ENCODE measurements around the gene NRF1. TPM values are rescaled to one million over a fixed set of nuclear protein-coding genes. Genes with fewer than 3 reads are reported as not detected.

The NRF1 gene
- total RNA-seq, 2 donors from 2014 or later = 22.9 to 26.4 TPM

- 91 to 93% methylated on average over 2 to 3 of the region's 3 CpGs for WGBS, 2 experiments (ENCODE audit: insufficient coverage in 1 of 2, insufficient read length in 1 of 2)
- H3K9ac ChIP-seq (ENCODE audit: extremely low read depth, low read length, poor library complexity, severe bottlenecking) = no peak overlapping the region
- Mint-ChIP-seq H3K9me3 (no peaks in the 10 kb centered on the region), H3K27ac (no peak overlapping the region), H3K4me3 (no peak overlapping the region), H3K4me1 (peaks cover 40% of the 10 kb centered on the region), H3K36me3 (ENCODE audit: low read depth) (peaks cover 3% of the 10 kb centered on the region), H3K27me3 (ENCODE audit: insufficient read depth) (no peaks in the 10 kb centered on the region)
- no peaks in the 10 kb centered on the region for H3K9me3 ChIP-seq (ENCODE audit: control insufficient read depth, low read length)
- H3K27ac ChIP-seq (ENCODE audit: low read depth, low read length) = no peak overlapping the region
- TF ChIP-seq CTCF (conservative IDR thresholded peaks at IDR 0.05) = no peak
- no peak overlapping the region for H3K4me3 ChIP-seq (ENCODE audit: low read length)
- no peaks in the 10 kb centered on the region for H3K27me3 ChIP-seq (ENCODE audit: control insufficient read depth, insufficient read depth, low read length, poor library complexity, severe bottlenecking)
- DNase-seq = no peak
- peaks cover 12% of the 10 kb centered on the region for H3K4me1 ChIP-seq (ENCODE audit: control insufficient read depth, insufficient read depth, low read length)
- no peaks in the 10 kb centered on the region for H3K36me3 ChIP-seq (ENCODE audit: control insufficient read depth, insufficient read depth, low read length)
These were observed 5.7 kb downstream of the NRF1 start for GRCh38 chr7:129617178-129617577.

GRCh38 chr7:129617652-129618051 is 6.1 kb downstream of the NRF1 start:
- Histone ChIP-seq H3K4me3 (ENCODE audit: low read length) (no peak overlapping the region), H3K36me3 (ENCODE audit: control insufficient read depth, insufficient read depth, low read length) (no peaks in the 10 kb centered on the region), H3K27me3 (ENCODE audit: control insufficient read depth, insufficient read depth, low read length, poor library complexity, severe bottlenecking) (no peaks in the 10 kb centered on the region), H3K4me1 (ENCODE audit: control insufficient read depth, insufficient read depth, low read length) (peaks cover 12% of the 10 kb centered on the region), H3K9ac (ENCODE audit: extremely low read depth, low read length, poor library complexity, severe bottlenecking) (no peak overlapping the region), H3K9me3 (ENCODE audit: control insufficient read depth, low read length) (no peaks in the 10 kb centered on the region), H3K27ac (ENCODE audit: low read depth, low read length) (no peak overlapping the region)
- peaks cover 3% of the 10 kb centered on the region for H3K36me3 Mint-ChIP-seq (ENCODE audit: low read depth)
- H3K4me3 Mint-ChIP-seq = no peak overlapping the region
- no peaks in the 10 kb centered on the region for H3K9me3 Mint-ChIP-seq
- TF ChIP-seq CTCF (conservative IDR thresholded peaks at IDR 0.05) = no peak
- DNase-seq = no peak
- peaks cover 40% of the 10 kb centered on the region for H3K4me1 Mint-ChIP-seq
- H3K27me3 Mint-ChIP-seq (ENCODE audit: insufficient read depth) = no peaks in the 10 kb centered on the region
- WGBS, 2 experiments (ENCODE audit: insufficient coverage in 1 of 2, insufficient read length in 1 of 2) = 94 to 100% methylated on average over 1 of the region's 1 CpG
- H3K27ac Mint-ChIP-seq = no peak overlapping the region

- H3K9me3 ChIP-seq (ENCODE audit: control insufficient read depth, low read length) = no peaks in the 10 kb centered on the region
- H3K27me3 ChIP-seq (ENCODE audit: control insufficient read depth, insufficient read depth, low read length, poor library complexity, severe bottlenecking) = no peaks in the 10 kb centered on the region
- no peaks in the 10 kb centered on the region for H3K9me3 Mint-ChIP-seq
These were observed 15.4 kb downstream of the NRF1 start for GRCh38 chr7:129626896-129627295.

More at GRCh38 chr7:129626896-129627295, 15.4 kb downstream of the NRF1 start:
- no peak for TF ChIP-seq CTCF (conservative IDR thresholded peaks at IDR 0.05)
- no peaks in the 10 kb centered on the region for H3K27me3 Mint-ChIP-seq (ENCODE audit: insufficient read depth)
- H3K4me1 ChIP-seq (ENCODE audit: control insufficient read depth, insufficient read depth, low read length) = no peaks in the 10 kb centered on the region
- peaks cover 7% of the 10 kb centered on the region for H3K36me3 Mint-ChIP-seq (ENCODE audit: low read depth)
- H3K9ac ChIP-seq (ENCODE audit: extremely low read depth, low read length, poor library complexity, severe bottlenecking) = no peak overlapping the region
- no peak overlapping the region for H3K27ac ChIP-seq (ENCODE audit: low read depth, low read length)
- no peak overlapping the region for H3K4me3 Mint-ChIP-seq
- no peak overlapping the region for H3K4me3 ChIP-seq (ENCODE audit: low read length)
- H3K27ac Mint-ChIP-seq = no peak overlapping the region
- H3K4me1 Mint-ChIP-seq = peaks cover 21% of the 10 kb centered on the region
- WGBS, 2 experiments (ENCODE audit: insufficient coverage in 1 of 2, insufficient read length in 1 of 2) = 95 to 97% methylated on average over 2 to 3 of the region's 3 CpGs
- no peak for DNase-seq
- peaks cover 13% of the 10 kb centered on the region for H3K36me3 ChIP-seq (ENCODE audit: control insufficient read depth, insufficient read depth, low read length)

Measured in endodermal cell (in vitro differentiated cells).